HCT116 (cell line): Measurements from ENCODE around the gene TNF. TPM values are rescaled to one million over a fixed set of nuclear protein-coding genes. Genes with fewer than 3 reads are reported as not detected.

Experiments used
- ATAC-seq: fragments of 200-7000 bp; cut with Tn5 transposase; 2 replicates; pipeline ENCODE4 v1.9.1; 2020; ENCODE audit warnings: mild to moderate bottlenecking, moderate library complexity
- BruUV-seq: library from RNA; stranded (reverse); fragments of 400-500 nt; replicated peaks from 2 replicates; lab custom pipeline; 2021; lab: Mats Ljungman, UMichigan
- CTCF ChIA-PET: fragments of 300-600 bp; sonication (Branson Sonifier 250); formaldehyde crosslinking; loops from one replicate; lab custom pipeline; 2021; ENCODE audit warnings: antibody characterized with exemption; lab: Charles Lee
- POLR2A ChIA-PET: fragments of 300-600, 350-600 bp; sonication (Branson Sonifier 250); formaldehyde crosslinking; loops from one replicate; lab custom pipeline; 2021; ENCODE audit warnings: antibody characterized with exemption; lab: Charles Lee
- RAD21 ChIA-PET, 2 experiments: fragments of 300-600 bp; sonication (Branson Sonifier 250); formaldehyde crosslinking; loops; one replicate each; lab custom pipeline; 2023; ENCODE audit warnings: low total read pairs in 2 of 2; ENCODE audit not compliant: uncharacterized antibody in 2 of 2, unreplicated experiment in 2 of 2, low non-redundant PET in 1 of 2; lab: Charles Lee
- DNase-seq: peaks from one replicate; pipeline ENCODE4 v3.0.0-alpha.2; 2010; ENCODE audit warnings: low read depth, low spot score
- H2AFZ ChIP-seq: fragments of 200-600 bp; shearing (Covaris generic), sonication (generic); 2 replicates; pipeline ENCODE4 v1.6.1; 2017; ENCODE audit warnings: low read depth, mixed run types, mixed read lengths, antibody characterized with exemption, low read length; ENCODE audit not compliant: poor library complexity, severe bottlenecking
- H3K27ac ChIP-seq: 2 replicates; pipeline ENCODE4 v1.5.1; 2012; ENCODE audit warnings: low read depth, low read length
- H3K27me3 ChIP-seq: fragments of 200-600 bp; sonication (generic); 2 replicates; pipeline ENCODE4 v1.6.1; 2016; ENCODE audit warnings: mixed run types, low read length, mixed read lengths; ENCODE audit not compliant: insufficient read depth
- H3K36me3 ChIP-seq, 2 experiments: fragments of 200-500 bp in 1 of 2; fragments of 200-600 bp in 1 of 2; sonication (Bioruptor generic) in 1 of 2; sonication (generic) in 1 of 2; 2 replicates each; pipeline versions ENCODE4 v1.5.1 to v1.6.1; 2014 to 2016; ENCODE audit warnings: low read length in 2 of 2, inconsistent platforms in 1 of 2, mixed read lengths in 1 of 2, mixed run types in 1 of 2; ENCODE audit not compliant: insufficient read depth in 2 of 2, control insufficient read depth in 1 of 2
- H3K4me1 ChIP-seq, 2 experiments: fragments of 200-600 bp in 1 of 2; sonication (generic) in 1 of 2; 2 replicates each; pipeline versions ENCODE4 v1.5.1 to v1.6.1; 2012 to 2017; ENCODE audit warnings: low read length in 2 of 2, inconsistent platforms in 1 of 2, mild to moderate bottlenecking in 1 of 2, mixed read lengths in 1 of 2, mixed run types in 1 of 2, moderate library complexity in 1 of 2; ENCODE audit not compliant: insufficient read depth in 2 of 2, control insufficient read depth in 1 of 2
- H3K4me2 ChIP-seq: fragments of 200-600 bp; sonication (generic); 2 replicates; pipeline ENCODE4 v1.6.1; 2017; ENCODE audit warnings: mixed run types, low read length, mixed read lengths
- H3K4me3 ChIP-seq, 2 experiments: fragments of 200-600 bp in 1 of 2; sonication (generic) in 1 of 2; replicated peaks in 1 of 2; 2 replicates each; pipeline ENCODE4 v1.5.1; 2011 to 2016; ENCODE audit warnings: low read length in 2 of 2, control low read depth in 1 of 2, low read depth in 1 of 2, mild to moderate bottlenecking in 1 of 2, mixed read lengths in 1 of 2, mixed run types in 1 of 2
- H3K79me2 ChIP-seq: fragments of 200-600 bp; sonication (generic); 2 replicates; pipeline ENCODE4 v1.6.1; 2017; ENCODE audit warnings: mild to moderate bottlenecking, mixed run types, low read length, moderate library complexity, mixed read lengths; ENCODE audit not compliant: insufficient read depth
- H3K9ac ChIP-seq: fragments of 200-600 bp; sonication (generic); 2 replicates; pipeline ENCODE4 v1.6.1; 2016; ENCODE audit warnings: low read length, mixed read lengths
- H3K9me2 ChIP-seq: fragments of 200-600 bp; sonication (generic), shearing (Covaris generic); 2 replicates; pipeline ENCODE4 v1.6.1; 2017; ENCODE audit warnings: mixed run types, mild to moderate bottlenecking, moderate library complexity; ENCODE audit not compliant: insufficient read depth
- H3K9me3 ChIP-seq, 2 experiments: fragments of 200-500 bp in 1 of 2; fragments of 200-600 bp in 1 of 2; sonication (Bioruptor generic) in 1 of 2; sonication (generic) in 1 of 2; 2 replicates each; pipeline ENCODE4 v1.6.1; 2014 to 2017; ENCODE audit warnings: low read length in 2 of 2, mixed read lengths in 2 of 2, inconsistent platforms in 1 of 2, low read depth in 1 of 2, mild to moderate bottlenecking in 1 of 2, mixed run types in 1 of 2, moderate library complexity in 1 of 2; ENCODE audit not compliant: control insufficient read depth in 1 of 2, insufficient read depth in 1 of 2
- H4K20me1 ChIP-seq: fragments of 200-600 bp; sonication (generic), shearing (Covaris generic); 2 replicates; pipeline ENCODE4 v1.6.1; 2017; ENCODE audit warnings: mixed run types, mild to moderate bottlenecking, moderate library complexity; ENCODE audit not compliant: insufficient read depth
- ATF3 ChIP-seq: IDR thresholded peaks from 2 replicates; pipeline ENCODE4 v1.6.1; 2012
- CBX3 ChIP-seq: IDR thresholded peaks from 2 replicates; pipeline ENCODE4 v1.6.1; 2012; ENCODE audit warnings: low read depth
- EGR1 ChIP-seq: IDR thresholded peaks from 2 replicates; pipeline ENCODE4 v1.6.1; 2012; ENCODE audit warnings: low read depth
- ELF1 ChIP-seq: IDR thresholded peaks from 2 replicates; pipeline ENCODE4 v1.6.1; 2012; ENCODE audit warnings: low read depth, borderline replicate concordance
- EZH2 ChIP-seq: fragments of 200-600 bp; sonication (generic); IDR thresholded peaks from 2 replicates; pipeline ENCODE4 v1.6.1; 2017; ENCODE audit warnings: antibody characterized with exemption, mixed run types
- EZH2phosphoT487 ChIP-seq: fragments of 200-600 bp; IDR thresholded peaks from 2 replicates; pipeline ENCODE4 v1.6.1; 2018; ENCODE audit warnings: antibody characterized with exemption, borderline replicate concordance
- FOSL1 ChIP-seq: IDR thresholded peaks from 2 replicates; pipeline ENCODE4 v1.6.1; 2012; ENCODE audit warnings: low read depth
- JUND ChIP-seq: IDR thresholded peaks from 2 replicates; pipeline ENCODE4 v1.6.1; 2012
- MAX ChIP-seq: IDR thresholded peaks from 2 replicates; pipeline ENCODE4 v1.6.1; 2012
- SIN3A ChIP-seq: IDR thresholded peaks from 2 replicates; pipeline ENCODE4 v1.6.1; 2012; ENCODE audit warnings: low read depth
- SP1 ChIP-seq: IDR thresholded peaks from 2 replicates; pipeline ENCODE4 v1.6.1; 2012; ENCODE audit warnings: low read depth
- TCF7L2 ChIP-seq: IDR thresholded peaks from 2 replicates; pipeline ENCODE4 v1.7.0; 2011; ENCODE audit warnings: borderline replicate concordance, inconsistent platforms; ENCODE audit not compliant: insufficient read depth, insufficient read length; ENCODE audit errors: extremely low read depth
- ZBTB33 ChIP-seq: IDR thresholded peaks from 2 replicates; pipeline ENCODE4 v1.6.1; 2011; ENCODE audit warnings: mild to moderate bottlenecking, low read length, moderate library complexity; ENCODE audit not compliant: insufficient replicate concordance; ENCODE audit errors: extremely low read depth
- ZFX ChIP-seq: fragments of 450-650 bp; IDR thresholded peaks from 2 replicates; pipeline ENCODE4 v1.6.1; 2017
- ZNF274 ChIP-seq: fragments of 200-500 bp; sonication (Bioruptor generic); IDR thresholded peaks from 2 replicates; pipeline ENCODE4 v1.6.1; 2014; ENCODE audit warnings: mild to moderate bottlenecking, low read depth, low read length, inconsistent platforms
- intact Hi-C: fragments of 100-400 bp; cut with micrococcal nuclease; formaldehyde crosslinking; loops from 2 replicates; pipeline ENCODE4 v1.10.0; 2022
- total RNA-seq: library from RNA; stranded (reverse); gene quantifications from one replicate; pipeline ENCODE4 v1.2.1, GENCODE V29; 2021; ENCODE audit not compliant: unreplicated experiment

The TNF gene
- total RNA-seq, 1 experiment from 2014 or later: 0.59 TPM

- ChIA-PET POLR2A (interaction anchor here (1.4 to 1.9 kb wide), 2 partner anchors 12 to 35 kb away, joined by 3 to 6 read pairs; partner anchors contain the start of genes ATP6V1G2 and NFKBIL1), RAD21 (no interaction called here), CTCF (interaction anchor here (1.1 to 7.8 kb wide), 4 partner anchors 11 to 16 kb away, joined by 3 to 70 read pairs (median 5); no protein-coding TSS in a partner anchor)
- BruUV-seq: TSS peak; percentile 66
- Histone ChIP-seq H3K4me1 (peaks cover 4 to 15% of the 10 kb centered on the region in 2 experiments; a peak in 2 of 4 replicates), H3K9me2 (no peaks in the 10 kb centered on the region), H3K79me2 (no peaks in the 10 kb centered on the region), H3K27me3 (no peaks in the 10 kb centered on the region), H3K4me2 (peak overlapping the region; percentile 97), H3K9ac (peak overlapping the region; percentile 73), H3K9me3 (no peaks in the 10 kb centered on the region), H4K20me1 (no peaks in the 10 kb centered on the region), H3K36me3 (no peaks in the 10 kb centered on the region), H3K4me3 (peak overlapping the region; percentile 65 to 75), H3K27ac (peak overlapping the region; percentile 8; the same call in 1 of the 2 replicates), H2AFZ (peak overlapping the region; percentile 79)
- ATAC-seq: no peak
- TF ChIP-seq JUND (no peak), ATF3 (no peak), ZNF274 (no peak), SIN3A (no peak), FOSL1 (no peak), MAX (no peak)
- DNase-seq: no peak
- intact Hi-C loops: no loop called here
Observed at GRCh38 chr6:31581434-31582229, 6.3 kb downstream of the TNF start.

GRCh38 chr6:31582230-31582643, 6.9 kb downstream of the TNF start, which contains the start of gene LTB:
LTB (minus strand) TSS chr6:31582424; CDS start chr6:31582417, 7 bp downstream.
- DNase-seq (no peak), ATAC-seq (no peak)
- Histone ChIP-seq H3K79me2 (no peaks in the 10 kb centered on the region), H3K27ac (peak within 1 kb of the TSS; percentile 8; the same call in 1 of the 2 replicates), H3K4me3 (peak within 1 kb of the TSS; percentile 65 to 75), H3K9me3 (no peaks in the 10 kb centered on the region), H3K4me1 (peaks cover 4 to 15% of the 10 kb centered on the region in 2 experiments; a peak in 2 of 4 replicates), H3K9ac (peak within 1 kb of the TSS; percentile 73), H2AFZ (peak within 1 kb of the TSS; percentile 79), H4K20me1 (no peaks in the 10 kb centered on the region), H3K9me2 (no peaks in the 10 kb centered on the region), H3K36me3 (no peaks in the 10 kb centered on the region), H3K27me3 (no peaks in the 10 kb centered on the region), H3K4me2 (peak within 1 kb of the TSS; percentile 97)
- BruUV-seq: no TSS peak
- POLR2A ChIA-PET: interaction anchor here (0.6 to 1.9 kb wide), 2 partner anchors 36 to 38 kb away, joined by 3 to 6 read pairs; partner anchors contain the start of genes ATP6V1G2 and NFKBIL1
- TF ChIP-seq ZBTB33 (no peak), EZH2 (no peak), SIN3A (no peak), ZNF274 (no peak), ZFX (no peak), ATF3 (no peak), CBX3 (no peak), ELF1 (no peak), EZH2phosphoT487 (no peak), TCF7L2 (no peak), EGR1 (no peak), SP1 (no peak), JUND (no peak)
- RAD21 ChIA-PET: no interaction called here
- CTCF ChIA-PET: interaction anchor here (1.1 to 7.8 kb wide), 2 partner anchors 12 to 15 kb away, joined by 3 to 70 read pairs; no protein-coding TSS in a partner anchor
- intact Hi-C loops: no loop called here
